ENCODE measurements around the gene DISC1. TPM values are rescaled to one million over a fixed set of nuclear protein-coding genes. Genes with fewer than 3 reads are reported as not detected.

Gene DISC1
- total and polyA plus RNA-seq, 2 experiments from 2014 or later, result 6.5 to 11.5 TPM

DNA sequence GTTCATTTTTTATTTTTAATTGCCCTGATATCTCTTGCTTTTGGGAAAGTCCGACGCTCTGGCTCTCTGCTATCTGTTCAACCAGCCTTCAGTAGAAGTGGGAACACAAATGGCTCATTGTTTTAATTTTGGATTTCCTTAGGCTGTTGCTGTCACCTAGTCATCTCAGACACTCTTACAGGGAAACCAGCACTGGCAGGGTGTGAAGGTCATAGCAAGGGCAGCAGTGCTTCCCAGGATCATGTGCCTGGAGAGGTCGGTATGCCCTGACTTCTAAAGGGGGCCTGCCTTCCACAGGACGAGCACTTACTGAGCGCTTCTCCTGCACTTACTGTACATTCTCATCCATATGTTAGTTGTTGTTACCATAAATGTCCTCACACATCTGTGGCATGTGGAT, 224.2 kb downstream of the DISC1 start:
- H3K4me3 ChIP-seq, result no peak overlapping the region
- H3K36me3 ChIP-seq, result no peaks in the 10 kb centered on the region
- H3K4me1 ChIP-seq (ENCODE audit: low read depth), result peaks cover 60% of the 10 kb centered on the region
- peak; percentile 73 to 94 for DNase-seq (ENCODE audit: low read depth in 1 of 2, low spot score in 1 of 2)
- TF ChIP-seq CTCF (IDR thresholded peaks at IDR 0.05; ENCODE audit: low read depth, low read length), result no peak
- no peaks in the 10 kb centered on the region for H3K9me3 ChIP-seq (ENCODE audit: low read depth)
- peak overlapping the region; percentile 99 for H3K27ac ChIP-seq
- H3K27me3 ChIP-seq, result no peaks in the 10 kb centered on the region

GRCh38 chr1:231853588-231854207, 227.1 kb downstream of the DISC1 start:
- Histone ChIP-seq H3K27me3 (no peaks in the 10 kb centered on the region), H3K4me3 (no peak overlapping the region), H3K4me1 (ENCODE audit: low read depth) (peaks cover 42% of the 10 kb centered on the region), H3K27ac (no peak overlapping the region), H3K9me3 (ENCODE audit: low read depth) (no peaks in the 10 kb centered on the region), H3K36me3 (no peaks in the 10 kb centered on the region)
- TF ChIP-seq CTCF (IDR thresholded peaks at IDR 0.05; ENCODE audit: low read depth, low read length), result no peak
- no peak for DNase-seq (ENCODE audit: low read depth in 1 of 2, low spot score in 1 of 2)

GRCh38 chr1:231855361-231855760, 228.8 kb downstream of the DISC1 start:
- Histone ChIP-seq H3K27ac (no peak overlapping the region), H3K9me3 (ENCODE audit: low read depth) (no peaks in the 10 kb centered on the region), H3K4me1 (ENCODE audit: low read depth) (peaks cover 30% of the 10 kb centered on the region), H3K4me3 (no peak overlapping the region), H3K27me3 (no peaks in the 10 kb centered on the region), H3K36me3 (no peaks in the 10 kb centered on the region)
- no peak for DNase-seq (ENCODE audit: low read depth in 1 of 2, low spot score in 1 of 2)
- TF ChIP-seq CTCF (IDR thresholded peaks at IDR 0.05; ENCODE audit: low read depth, low read length), result no peak

DNA sequence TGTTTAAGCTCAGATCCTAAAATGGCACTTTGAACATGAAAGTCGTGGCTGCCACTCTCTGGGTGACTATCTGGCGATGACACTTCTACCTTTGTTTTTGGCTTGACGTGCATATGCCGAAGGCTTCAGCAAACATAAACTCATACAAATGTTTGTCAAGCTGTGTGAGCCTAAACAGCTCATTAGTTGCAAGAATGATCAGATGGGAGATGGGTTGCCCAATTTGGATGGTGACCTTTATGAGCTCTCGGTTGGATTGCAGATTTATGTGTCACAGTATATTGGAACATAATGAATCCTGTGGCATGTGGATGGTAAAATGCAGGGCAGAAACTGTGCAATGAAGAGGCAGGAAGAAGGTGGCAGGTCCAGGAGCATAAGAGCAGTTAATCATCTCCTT, 229.3 kb downstream of the DISC1 start:
- no peak for DNase-seq (ENCODE audit: low read depth in 1 of 2, low spot score in 1 of 2)
- H3K4me3 ChIP-seq, result no peak overlapping the region
- no peak for TF ChIP-seq CTCF (IDR thresholded peaks at IDR 0.05; ENCODE audit: low read depth, low read length)

DNA sequence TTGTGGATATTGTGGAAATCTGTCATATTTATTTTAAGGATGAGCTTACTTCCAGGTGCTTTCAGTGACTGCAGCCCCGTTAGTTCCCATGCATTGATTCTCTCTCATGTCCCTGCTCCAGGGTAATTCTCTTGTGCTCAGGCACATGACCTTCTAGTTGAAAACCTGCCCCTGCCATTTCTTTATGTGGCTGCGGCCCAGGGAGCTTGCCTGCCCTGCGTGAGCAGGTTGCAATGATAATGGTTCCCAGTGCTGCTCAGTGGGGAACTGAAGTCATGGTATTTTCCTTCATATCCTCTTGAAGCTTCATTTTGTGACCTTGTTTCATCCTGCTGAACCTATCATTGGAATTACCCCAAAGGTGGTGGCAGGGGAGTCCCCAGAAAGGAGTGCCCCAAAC, 229.8 kb downstream of the DISC1 start:
- H3K27ac ChIP-seq, result no peak overlapping the region
- H3K4me3 ChIP-seq, result no peak overlapping the region
- no peaks in the 10 kb centered on the region for H3K36me3 ChIP-seq
- no peak for DNase-seq (ENCODE audit: low read depth in 1 of 2, low spot score in 1 of 2)
- H3K4me1 ChIP-seq (ENCODE audit: low read depth), result peaks cover 31% of the 10 kb centered on the region
- no peaks in the 10 kb centered on the region for H3K9me3 ChIP-seq (ENCODE audit: low read depth)
- no peaks in the 10 kb centered on the region for H3K27me3 ChIP-seq
- TF ChIP-seq CTCF (IDR thresholded peaks at IDR 0.05; ENCODE audit: low read depth, low read length), result no peak

More for the DNA sequence above, 229.3 kb downstream of the DISC1 start:
- H3K4me1 ChIP-seq (ENCODE audit: low read depth), result peaks cover 31% of the 10 kb centered on the region
- H3K9me3 ChIP-seq (ENCODE audit: low read depth), result no peaks in the 10 kb centered on the region
- H3K27me3 ChIP-seq, result no peaks in the 10 kb centered on the region
- H3K27ac ChIP-seq, result no peak overlapping the region
- H3K36me3 ChIP-seq, result no peaks in the 10 kb centered on the region
